ENCODE data around the gene PEX14.

PEX14 gene

GRCh38 chr1:10592373-10592772 lies 117.6 kb downstream of the PEX14 start:
- Histone ChIP-seq H3K36me3 (ENCODE audit: control insufficient read depth, low read depth, low read length) (no peaks in the 10 kb centered on the region), H3K4me1 (ENCODE audit: control insufficient read depth, low read depth, low read length) (peaks cover 28% of the 10 kb centered on the region), H3K9me3 (ENCODE audit: control insufficient read depth, low read depth, low read length) (no peaks in the 10 kb centered on the region)

GRCh38 chr1:10593750-10594149 lies 119.0 kb downstream of the PEX14 start:
- no peaks in the 10 kb centered on the region for H3K27me3 ChIP-seq (ENCODE audit: control insufficient read depth, insufficient read depth, low read length)
- H3K4me3 ChIP-seq (ENCODE audit: low read length), result no peak overlapping the region
- H3K27ac ChIP-seq (ENCODE audit: low read length), result no peak overlapping the region
- no peak overlapping the region for H3K9ac ChIP-seq (ENCODE audit: low read length)
- H3K9me3 ChIP-seq (ENCODE audit: control insufficient read depth, low read depth, low read length), result no peaks in the 10 kb centered on the region
- peaks cover 28% of the 10 kb centered on the region for H3K4me1 ChIP-seq (ENCODE audit: control insufficient read depth, low read depth, low read length)
- no peaks in the 10 kb centered on the region for H3K36me3 ChIP-seq (ENCODE audit: control insufficient read depth, low read depth, low read length)

More at GRCh38 chr1:10592373-10592772, 117.6 kb downstream of the PEX14 start:
- no peak overlapping the region for H3K9ac ChIP-seq (ENCODE audit: low read length)
- H3K4me3 ChIP-seq (ENCODE audit: low read length), result no peak overlapping the region
- H3K27ac ChIP-seq (ENCODE audit: low read length), result no peak overlapping the region
- no peaks in the 10 kb centered on the region for H3K27me3 ChIP-seq (ENCODE audit: control insufficient read depth, insufficient read depth, low read length)

GRCh38 chr1:10594595-10595223 lies 120.0 kb downstream of the PEX14 start:
- no peak overlapping the region for H3K9ac ChIP-seq (ENCODE audit: low read length)
- H3K4me1 ChIP-seq (ENCODE audit: control insufficient read depth, low read depth, low read length), result peaks cover 28% of the 10 kb centered on the region
- H3K27me3 ChIP-seq (ENCODE audit: control insufficient read depth, insufficient read depth, low read length), result no peaks in the 10 kb centered on the region
- no peaks in the 10 kb centered on the region for H3K9me3 ChIP-seq (ENCODE audit: control insufficient read depth, low read depth, low read length)
- H3K36me3 ChIP-seq (ENCODE audit: control insufficient read depth, low read depth, low read length), result no peaks in the 10 kb centered on the region
- H3K4me3 ChIP-seq (ENCODE audit: low read length), result no peak overlapping the region
- H3K27ac ChIP-seq (ENCODE audit: low read length), result no peak overlapping the region

- Histone ChIP-seq H3K27ac (ENCODE audit: low read length) (no peak overlapping the region), H3K27me3 (ENCODE audit: control insufficient read depth, insufficient read depth, low read length) (no peaks in the 10 kb centered on the region), H3K4me3 (ENCODE audit: low read length) (no peak overlapping the region), H3K9ac (ENCODE audit: low read length) (no peak overlapping the region), H3K4me1 (ENCODE audit: control insufficient read depth, low read depth, low read length) (peaks cover 25% of the 10 kb centered on the region), H3K36me3 (ENCODE audit: control insufficient read depth, low read depth, low read length) (no peaks in the 10 kb centered on the region), H3K9me3 (ENCODE audit: control insufficient read depth, low read depth, low read length) (no peaks in the 10 kb centered on the region)
Measured at GRCh38 chr1:10596780-10597179, 122.0 kb downstream of the PEX14 start.

GRCh38 chr1:10597492-10598388 lies 123.0 kb downstream of the PEX14 start:
- Histone ChIP-seq H3K9ac (ENCODE audit: low read length) (no peak overlapping the region), H3K9me3 (ENCODE audit: control insufficient read depth, low read depth, low read length) (no peaks in the 10 kb centered on the region), H3K27me3 (ENCODE audit: control insufficient read depth, insufficient read depth, low read length) (no peaks in the 10 kb centered on the region), H3K36me3 (ENCODE audit: control insufficient read depth, low read depth, low read length) (no peaks in the 10 kb centered on the region), H3K4me1 (ENCODE audit: control insufficient read depth, low read depth, low read length) (peaks cover 21% of the 10 kb centered on the region), H3K4me3 (ENCODE audit: low read length) (no peak overlapping the region), H3K27ac (ENCODE audit: low read length) (no peak overlapping the region)

- no peaks in the 10 kb centered on the region for H3K9me3 ChIP-seq (ENCODE audit: control insufficient read depth, low read depth, low read length)
- no peak overlapping the region for H3K4me3 ChIP-seq (ENCODE audit: low read length)
- no peak overlapping the region for H3K9ac ChIP-seq (ENCODE audit: low read length)
- H3K4me1 ChIP-seq (ENCODE audit: control insufficient read depth, low read depth, low read length), result peaks cover 15% of the 10 kb centered on the region
- no peaks in the 10 kb centered on the region for H3K27me3 ChIP-seq (ENCODE audit: control insufficient read depth, insufficient read depth, low read length)
- H3K36me3 ChIP-seq (ENCODE audit: control insufficient read depth, low read depth, low read length), result no peaks in the 10 kb centered on the region
- H3K27ac ChIP-seq (ENCODE audit: low read length), result no peak overlapping the region
Measured at GRCh38 chr1:10598389-10598702, 123.6 kb downstream of the PEX14 start.

GRCh38 chr1:10599194-10599861 lies 124.6 kb downstream of the PEX14 start:
- H3K9ac ChIP-seq (ENCODE audit: low read length), result no peak overlapping the region
- H3K4me1 ChIP-seq (ENCODE audit: control insufficient read depth, low read depth, low read length), result peaks cover 9% of the 10 kb centered on the region
- H3K27ac ChIP-seq (ENCODE audit: low read length), result no peak overlapping the region
- H3K9me3 ChIP-seq (ENCODE audit: control insufficient read depth, low read depth, low read length), result no peaks in the 10 kb centered on the region
- no peak overlapping the region for H3K4me3 ChIP-seq (ENCODE audit: low read length)
- no peaks in the 10 kb centered on the region for H3K27me3 ChIP-seq (ENCODE audit: control insufficient read depth, insufficient read depth, low read length)
- H3K36me3 ChIP-seq (ENCODE audit: control insufficient read depth, low read depth, low read length), result no peaks in the 10 kb centered on the region

GRCh38 chr1:10601342-10602070 lies 126.8 kb downstream of the PEX14 start:
- Histone ChIP-seq H3K9me3 (ENCODE audit: control insufficient read depth, low read depth, low read length) (no peaks in the 10 kb centered on the region), H3K27me3 (ENCODE audit: control insufficient read depth, insufficient read depth, low read length) (no peaks in the 10 kb centered on the region), H3K27ac (ENCODE audit: low read length) (no peak overlapping the region), H3K4me3 (ENCODE audit: low read length) (no peak overlapping the region), H3K9ac (ENCODE audit: low read length) (no peak overlapping the region), H3K36me3 (ENCODE audit: control insufficient read depth, low read depth, low read length) (no peaks in the 10 kb centered on the region), H3K4me1 (ENCODE audit: control insufficient read depth, low read depth, low read length) (peaks cover 5% of the 10 kb centered on the region)

- Histone ChIP-seq H3K4me3 (ENCODE audit: low read length) (no peak overlapping the region), H3K4me1 (ENCODE audit: control insufficient read depth, low read depth, low read length) (peaks cover 5% of the 10 kb centered on the region), H3K27me3 (ENCODE audit: control insufficient read depth, insufficient read depth, low read length) (no peaks in the 10 kb centered on the region), H3K27ac (ENCODE audit: low read length) (no peak overlapping the region), H3K36me3 (ENCODE audit: control insufficient read depth, low read depth, low read length) (no peaks in the 10 kb centered on the region), H3K9ac (ENCODE audit: low read length) (no peak overlapping the region), H3K9me3 (ENCODE audit: control insufficient read depth, low read depth, low read length) (no peaks in the 10 kb centered on the region)
Measured at GRCh38 chr1:10602936-10603335, 128.2 kb downstream of the PEX14 start.

GRCh38 chr1:10604966-10605365 lies 130.2 kb downstream of the PEX14 start:
- H3K27me3 ChIP-seq (ENCODE audit: control insufficient read depth, insufficient read depth, low read length), result no peaks in the 10 kb centered on the region
- no peaks in the 10 kb centered on the region for H3K36me3 ChIP-seq (ENCODE audit: control insufficient read depth, low read depth, low read length)
- no peak overlapping the region for H3K9ac ChIP-seq (ENCODE audit: low read length)
- H3K9me3 ChIP-seq (ENCODE audit: control insufficient read depth, low read depth, low read length), result no peaks in the 10 kb centered on the region
- no peak overlapping the region for H3K27ac ChIP-seq (ENCODE audit: low read length)
- H3K4me1 ChIP-seq (ENCODE audit: control insufficient read depth, low read depth, low read length), result peaks cover 5% of the 10 kb centered on the region
- H3K4me3 ChIP-seq (ENCODE audit: low read length), result no peak overlapping the region

GRCh38 chr1:10606064-10606463 lies 131.3 kb downstream of the PEX14 start:
- Histone ChIP-seq H3K27ac (ENCODE audit: low read length) (no peak overlapping the region), H3K36me3 (ENCODE audit: control insufficient read depth, low read depth, low read length) (no peaks in the 10 kb centered on the region), H3K4me1 (ENCODE audit: control insufficient read depth, low read depth, low read length) (peaks cover 5% of the 10 kb centered on the region), H3K9me3 (ENCODE audit: control insufficient read depth, low read depth, low read length) (no peaks in the 10 kb centered on the region), H3K4me3 (ENCODE audit: low read length) (no peak overlapping the region), H3K27me3 (ENCODE audit: control insufficient read depth, insufficient read depth, low read length) (no peaks in the 10 kb centered on the region), H3K9ac (ENCODE audit: low read length) (no peak overlapping the region)
